ENCODE measurements around the gene TSPAN2. TPM values are rescaled to one million over a fixed set of nuclear protein-coding genes. Genes with fewer than 3 reads are reported as not detected.

Gene TSPAN2
- total and polyA plus RNA-seq, 11 donors, result 2.8 to 10.6 (median 7.1) TPM

GRCh38 chr1:115113766-115114165 lies 24.5 kb upstream of the TSPAN2 start:
- WGBS, 4 donors, result 73 to 86% (median 76%) methylated on average over 2 to 4 of the region's 4 CpGs
- no peak for TF ChIP-seq POLR2A (IDR thresholded peaks at IDR 0.05)
- no peak for TF ChIP-seq CTCF (IDR thresholded peaks at IDR 0.05)
- DNase-seq (no peak), ATAC-seq (peak in 1 of 4 donors; percentile 54)
- Histone ChIP-seq H3K4me3 (no peak overlapping the region), H3K27ac (no peak overlapping the region), H3K4me1 (peaks cover 0 to 6% (median 0%) of the 10 kb centered on the region in 12 donors), H3K9me3 (no peaks in the 10 kb centered on the region), H3K36me3 (no peaks in the 10 kb centered on the region), H3K27me3 (no peaks in the 10 kb centered on the region)
- intact Hi-C loops (cut with DNase I), result loop anchor here in 7 of 10 donors (2.0 to 10.0 kb wide), 3 partner anchors 59 to 135 kb away; no protein-coding TSS in a partner anchor

GRCh38 chr1:115112496-115113375 lies 23.4 kb upstream of the TSPAN2 start:
- TF ChIP-seq CTCF (IDR thresholded peaks at IDR 0.05), result peak; percentile 87 to 95 (median 92)
- no peak for TF ChIP-seq POLR2A (IDR thresholded peaks at IDR 0.05)
- H3K36me3 ChIP-seq, result no peaks in the 10 kb centered on the region
- H3K4me1 ChIP-seq, result peaks cover 0 to 15% (median 0%) of the 10 kb centered on the region in 12 donors
- ATAC-seq (peak in 2 of 4 donors; percentile 29 to 36), DNase-seq (peak in 2 of 5 donors; percentile 33 to 38)
- no peaks in the 10 kb centered on the region for H3K9me3 ChIP-seq
- H3K4me3 ChIP-seq, result no peak overlapping the region
- WGBS, 4 donors, result 31 to 46% (median 35%) methylated on average over 11 to 18 of the region's 18 CpGs
- intact Hi-C loops (cut with DNase I), result loop anchor here (1.0 to 10.0 kb wide), 6 partner anchors 58 to 134 kb away; no protein-coding TSS in a partner anchor
- H3K27me3 ChIP-seq, result no peaks in the 10 kb centered on the region
- no peak overlapping the region for H3K27ac ChIP-seq

GRCh38 chr1:115107516-115108260 lies 18.4 kb upstream of the TSPAN2 start:
- ATAC-seq, result peak in 1 of 4 donors; percentile 48
- intact Hi-C loops (cut with DNase I), result loop anchor here in 1 of 10 donors (5.0 kb wide), 1 partner anchor 50 kb away; no protein-coding TSS in a partner anchor
- H3K4me3 ChIP-seq, result no peak overlapping the region
- H3K27ac ChIP-seq, result no peak overlapping the region
- no peak for DNase-seq
- no peaks in the 10 kb centered on the region for H3K27me3 ChIP-seq
- peaks cover 0 to 18% (median 0%) of the 10 kb centered on the region in 12 donors for H3K4me1 ChIP-seq
- WGBS, 4 donors, result 84 to 86% (median 85%) methylated on average over 5 of the region's 5 CpGs
- H3K36me3 ChIP-seq, result no peaks in the 10 kb centered on the region
- no peaks in the 10 kb centered on the region for H3K9me3 ChIP-seq
- TF ChIP-seq POLR2A (IDR thresholded peaks at IDR 0.05) (no peak), CTCF (IDR thresholded peaks at IDR 0.05) (no peak)

GRCh38 chr1:115105831-115106230 lies 16.5 kb upstream of the TSPAN2 start:
- Histone ChIP-seq H3K27me3 (no peaks in the 10 kb centered on the region), H3K4me1 (peaks cover 0 to 16% (median 0%) of the 10 kb centered on the region in 12 donors), H3K36me3 (no peaks in the 10 kb centered on the region), H3K9me3 (no peaks in the 10 kb centered on the region), H3K27ac (no peak overlapping the region), H3K4me3 (no peak overlapping the region)
- TF ChIP-seq POLR2A (IDR thresholded peaks at IDR 0.05) (no peak), CTCF (IDR thresholded peaks at IDR 0.05) (no peak)
- no peak for ATAC-seq
- DNase-seq, result no peak
- 71 to 77% (median 74%) methylated on average over 3 of the region's 3 CpGs for WGBS, 4 donors
- intact Hi-C loops (cut with DNase I), result loop anchor here in 1 of 10 donors (5.0 kb wide), 1 partner anchor 49 kb away; no protein-coding TSS in a partner anchor

All from heart left ventricle (tissue), 16 donors.